Measurements from ENCODE around the gene DNAH10.

The DNAH10 gene

DNA sequence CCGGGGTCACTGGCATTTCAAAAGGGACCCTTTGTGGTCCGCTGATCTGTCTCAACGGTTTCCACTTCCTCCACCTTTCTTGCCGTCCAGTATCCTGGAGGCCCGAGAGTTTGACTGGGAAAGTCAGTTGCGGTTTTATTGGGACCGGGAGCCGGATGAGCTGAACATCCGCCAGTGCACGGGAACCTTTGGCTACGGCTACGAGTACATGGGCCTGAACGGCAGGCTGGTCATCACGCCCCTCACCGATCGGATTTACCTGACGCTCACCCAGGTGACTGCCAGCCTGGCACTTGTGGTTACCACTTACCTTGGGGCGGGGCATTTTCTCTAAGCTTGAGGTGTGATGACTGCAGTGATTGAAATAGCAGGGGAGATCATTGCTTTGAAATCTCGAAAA lies 83.8 kb downstream of the DNAH10 start:
- DNase-seq = no peak

DNA sequence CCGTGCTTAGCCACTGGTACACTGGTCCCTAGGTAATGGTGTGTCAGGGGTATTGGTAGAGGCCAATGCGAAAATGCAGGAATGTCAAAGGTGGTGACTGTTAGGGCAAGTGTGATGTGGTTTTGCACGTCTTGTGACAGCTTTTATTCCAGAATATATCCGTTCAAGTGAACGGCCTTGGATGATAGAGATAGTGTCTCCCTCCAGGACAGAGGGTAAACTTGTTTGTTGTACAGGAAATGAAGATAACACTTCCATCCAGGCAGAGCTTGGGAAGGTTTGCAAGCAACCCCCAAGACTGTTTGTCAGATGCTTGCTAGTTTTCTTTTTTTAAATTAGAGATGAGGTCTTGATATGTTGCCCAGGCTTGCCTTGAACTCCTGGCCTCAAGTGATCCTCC lies 84.2 kb downstream of the DNAH10 start:
- DNase-seq = no peak

DNA sequence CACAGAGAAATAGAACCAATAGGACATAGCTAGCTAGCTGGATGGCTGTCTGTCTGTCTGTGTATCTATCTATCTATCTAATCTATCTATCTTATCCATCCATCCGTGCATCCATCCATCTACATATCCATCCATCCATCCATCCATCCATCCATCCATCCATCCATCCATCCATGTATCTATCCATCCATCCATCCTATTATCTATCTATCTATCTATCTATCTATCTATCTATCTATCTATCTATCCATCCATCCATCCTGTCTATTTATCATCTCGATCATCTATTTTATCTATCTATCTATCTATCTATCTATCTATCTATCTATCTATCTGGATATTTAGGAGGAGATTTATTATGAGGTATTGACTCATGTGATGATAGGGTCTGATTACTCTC lies 84.9 kb downstream of the DNAH10 start:
- DNase-seq = no peak

DNA sequence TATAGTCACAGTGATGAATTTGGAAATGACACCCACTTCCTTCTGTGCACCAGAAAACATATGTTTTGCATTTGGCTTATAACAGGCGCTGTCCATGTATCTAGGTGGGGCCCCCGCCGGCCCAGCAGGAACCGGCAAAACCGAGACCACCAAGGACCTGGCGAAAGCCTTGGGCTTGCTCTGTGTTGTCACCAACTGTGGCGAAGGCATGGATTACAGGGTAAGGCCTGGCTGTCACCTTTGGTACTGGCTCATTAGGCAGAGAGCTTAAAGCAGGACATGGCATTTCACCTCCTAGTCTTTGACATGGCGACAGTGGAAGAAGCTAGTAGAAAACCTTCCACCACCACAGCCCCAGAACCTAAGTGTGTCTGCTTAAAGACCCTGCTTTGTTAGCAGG lies 85.8 kb downstream of the DNAH10 start:
- no peak for DNase-seq

DNA sequence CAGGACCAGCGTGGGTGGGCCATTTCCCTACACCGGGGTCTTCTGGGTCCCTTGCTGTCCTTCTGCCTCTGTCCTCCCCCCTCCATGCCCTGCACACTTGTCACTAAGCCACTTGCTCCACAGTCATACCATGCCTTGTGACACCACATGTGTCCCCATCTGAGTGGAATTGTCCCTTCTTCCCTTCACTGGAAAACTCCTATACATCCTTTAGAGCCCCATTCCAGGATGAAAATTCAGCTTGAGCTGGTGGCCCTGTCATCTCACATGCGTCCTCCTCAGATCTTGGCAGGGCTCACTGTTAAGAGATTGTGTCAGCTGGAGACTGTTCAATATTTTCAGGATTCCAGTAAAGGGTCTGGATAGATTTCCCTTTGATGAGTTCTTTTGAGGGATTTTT lies 87.4 kb downstream of the DNAH10 start:
- no peak for DNase-seq

DNA sequence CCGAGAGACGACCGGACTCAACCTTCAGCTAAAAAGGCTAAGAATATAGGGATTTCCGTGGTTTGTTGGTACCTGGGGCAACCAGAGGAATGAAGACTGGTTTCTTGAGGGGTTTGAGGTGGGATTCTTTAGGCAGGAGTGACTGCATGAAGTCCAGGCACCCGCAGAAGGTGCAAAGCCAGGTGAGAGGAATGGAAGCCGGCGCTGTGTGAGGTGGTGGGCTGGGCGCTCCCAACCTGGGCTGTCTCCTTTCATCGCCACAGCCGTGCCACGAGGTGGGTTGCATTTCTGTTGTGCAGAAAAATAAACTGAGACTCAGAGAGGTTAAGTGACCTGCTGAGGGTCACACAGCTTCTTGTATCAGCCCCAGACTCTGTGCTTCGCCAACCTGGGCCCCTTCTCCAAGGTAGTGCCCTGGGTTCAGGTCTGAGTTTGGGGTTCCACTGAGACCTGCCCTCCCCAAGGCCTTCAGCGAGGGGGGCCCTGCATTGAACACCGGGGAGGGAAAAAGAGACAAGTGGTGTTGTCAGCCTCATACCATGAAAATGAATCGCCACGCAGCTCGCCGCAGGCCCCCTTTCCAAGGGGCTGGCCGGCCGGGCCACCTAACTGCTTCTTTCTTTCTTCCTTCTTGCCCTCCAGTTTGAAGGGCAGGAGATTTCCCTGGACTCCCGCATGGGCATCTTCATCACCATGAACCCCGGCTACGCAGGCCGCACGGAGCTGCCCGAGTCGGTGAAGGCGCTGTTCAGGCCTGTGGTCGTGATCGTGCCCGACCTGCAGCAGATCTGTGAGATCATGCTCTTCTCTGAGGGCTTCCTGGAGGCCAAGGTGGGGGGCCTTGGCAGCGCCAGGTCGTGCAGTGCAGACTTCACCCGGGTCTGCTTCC lies 88.4 kb downstream of the DNAH10 start:
- no peak for DNase-seq

DNA sequence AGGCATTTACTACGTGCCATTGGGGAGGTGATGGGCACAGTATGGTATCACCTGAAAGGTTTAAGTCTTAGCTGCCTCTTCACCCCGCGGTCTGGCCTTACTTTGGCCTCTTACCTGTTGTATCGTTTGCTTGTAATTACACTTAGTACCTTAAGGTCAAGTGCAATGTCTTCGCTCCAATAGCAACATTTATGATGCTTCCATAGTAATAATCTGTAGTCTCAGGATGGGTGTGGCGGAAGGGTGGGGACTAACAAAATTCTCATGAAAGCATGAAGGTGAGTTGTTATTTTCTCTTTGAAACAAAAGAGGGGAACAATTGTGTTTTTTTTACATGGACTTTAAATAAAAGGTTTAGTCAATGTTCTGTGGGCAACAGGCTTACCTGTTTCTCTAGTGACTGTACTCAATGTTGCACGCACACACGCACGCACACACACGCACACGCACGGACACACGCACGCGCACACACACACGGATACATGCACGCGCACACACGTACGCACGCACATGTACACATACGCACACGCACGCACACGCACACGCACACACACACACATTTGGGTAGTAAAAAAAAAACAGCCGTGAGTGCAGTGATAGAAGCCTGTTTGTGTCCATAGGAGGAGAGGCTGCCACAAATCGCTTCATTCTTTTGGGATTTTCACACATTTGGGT lies 91.4 kb downstream of the DNAH10 start:
- no peak for DNase-seq

DNA sequence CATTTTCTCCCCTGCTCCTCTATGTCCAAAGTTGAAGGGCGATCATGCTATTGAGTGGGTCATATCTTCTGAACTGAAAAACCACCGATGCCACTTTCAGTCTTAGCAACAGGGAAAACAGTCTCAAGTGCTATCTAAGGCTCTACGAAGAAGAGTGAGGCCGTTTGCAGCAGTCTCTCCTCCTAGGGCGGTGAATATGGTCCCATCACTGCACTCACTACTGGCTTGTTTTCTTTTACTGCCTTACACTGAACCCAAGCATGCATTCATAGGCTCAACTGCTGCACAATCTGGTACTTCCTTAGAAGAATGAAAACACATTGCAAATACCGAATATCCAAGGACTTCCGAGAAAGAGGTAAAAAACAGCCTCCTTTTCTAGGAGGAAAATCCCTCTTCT lies 92.1 kb downstream of the DNAH10 start:
- DNase-seq = no peak

DNA sequence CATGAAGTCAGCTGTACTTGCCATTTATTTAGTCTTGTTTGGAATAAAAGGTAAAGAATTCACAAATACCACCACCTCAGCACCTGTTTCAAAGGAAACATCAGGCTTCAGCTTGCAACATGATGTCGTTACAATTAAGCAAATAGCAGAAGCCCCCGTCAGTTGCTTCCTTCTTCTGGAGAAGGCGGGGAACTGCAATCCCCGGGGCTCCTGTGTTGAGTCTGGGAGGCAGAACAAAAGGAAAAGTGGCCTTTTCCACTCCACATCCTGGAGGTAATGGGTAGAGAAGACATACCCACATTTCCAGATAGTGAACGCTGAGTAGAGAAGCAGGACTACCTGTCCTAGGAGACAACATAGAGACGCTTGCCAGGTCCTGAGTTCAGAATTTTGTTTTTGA lies 92.8 kb downstream of the DNAH10 start:
- no peak for DNase-seq

DNA sequence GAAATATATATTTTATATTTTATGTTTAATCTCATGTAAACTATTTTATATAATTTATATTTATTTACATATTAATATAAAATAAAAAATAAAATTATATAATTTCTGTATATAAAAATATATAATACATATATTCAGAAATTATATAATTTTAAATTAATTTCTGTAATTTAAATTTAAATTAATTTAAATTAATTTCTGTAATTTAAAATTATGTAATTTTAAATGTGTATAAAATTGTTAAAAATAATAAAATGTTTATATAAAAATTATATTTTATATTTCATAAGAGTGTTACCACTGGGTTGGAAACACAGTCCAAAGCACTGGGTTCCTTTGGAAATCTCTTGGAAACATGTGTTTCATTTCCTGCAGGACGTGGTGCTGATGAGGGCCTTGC lies 94.6 kb downstream of the DNAH10 start:
- DNase-seq = no peak

DNA sequence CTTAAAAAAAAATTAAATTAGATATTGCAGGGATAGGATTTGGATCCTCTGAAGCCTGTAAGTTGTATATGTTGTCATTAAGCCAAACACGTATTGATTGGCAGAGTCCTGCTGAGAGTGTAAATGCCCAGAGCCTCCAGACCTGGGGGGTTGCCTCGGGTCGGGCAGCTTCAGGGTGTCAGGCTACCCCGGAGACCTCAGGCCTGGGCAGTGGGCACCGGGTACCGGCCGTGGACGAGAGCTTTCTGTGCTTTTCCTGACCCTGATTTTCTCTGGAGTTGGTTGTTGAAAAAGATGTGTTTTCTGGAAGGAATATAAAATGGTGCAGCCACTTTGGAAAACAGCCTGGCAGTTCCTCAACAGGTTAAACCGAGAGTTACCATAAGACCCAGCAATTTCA lies 96.1 kb downstream of the DNAH10 start:
- DNase-seq = no peak

DNA sequence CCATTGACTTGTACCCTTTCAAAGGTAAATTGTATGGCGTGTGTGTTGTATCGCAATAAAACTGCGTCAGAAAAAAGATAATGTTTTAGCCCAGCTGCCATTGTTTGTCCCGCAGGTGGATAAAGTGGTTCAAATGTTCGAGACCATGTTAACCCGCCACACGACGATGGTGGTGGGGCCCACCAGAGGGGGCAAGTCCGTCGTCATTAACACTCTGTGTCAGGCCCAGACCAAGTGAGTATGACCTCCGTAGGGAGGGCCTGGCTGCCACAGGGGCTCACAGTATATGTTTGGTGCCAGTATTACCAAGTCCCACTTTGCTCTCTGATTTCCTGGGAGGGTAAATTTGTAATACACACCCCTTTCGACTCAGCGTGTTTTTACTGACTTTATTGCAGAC lies 96.9 kb downstream of the DNAH10 start:
- no peak for DNase-seq

DNA sequence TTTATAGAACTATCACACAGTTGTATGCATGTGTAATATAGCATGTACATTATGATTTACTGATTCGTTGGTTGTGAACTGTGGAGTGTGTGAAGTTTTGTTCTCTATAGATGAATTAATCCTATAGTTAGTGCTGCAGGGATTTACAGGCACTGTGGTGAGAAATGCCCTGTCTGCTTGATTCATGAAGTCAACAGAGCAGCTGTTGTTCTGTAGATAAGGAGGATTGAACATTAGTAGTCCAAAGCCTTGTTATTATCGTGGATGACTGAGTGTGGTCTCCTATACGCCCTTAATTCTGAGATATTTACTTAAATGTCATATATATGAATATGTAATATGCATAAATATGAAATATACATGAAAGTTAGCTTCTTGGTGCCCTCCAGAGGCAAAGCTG lies 98.3 kb downstream of the DNAH10 start:
- DNase-seq = no peak

DNA sequence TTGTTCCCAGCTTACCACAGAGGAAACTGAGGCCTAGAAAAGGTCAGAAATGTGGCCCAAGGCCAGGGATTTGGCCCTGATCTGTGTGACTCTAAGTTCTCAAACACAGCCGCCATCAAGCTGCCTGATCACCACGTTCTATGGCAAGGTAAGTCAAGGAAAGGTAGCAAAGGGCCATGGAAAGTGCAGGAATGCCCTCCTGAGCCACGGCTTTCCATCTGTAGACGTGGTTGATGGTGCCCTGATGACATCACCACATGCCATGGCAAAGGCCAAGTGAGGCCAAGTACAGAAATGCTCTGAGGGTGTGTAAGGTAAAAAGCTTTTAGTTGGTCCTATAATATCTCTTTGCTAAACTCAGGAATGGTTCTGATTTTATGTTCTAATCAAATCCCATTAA lies 99.3 kb downstream of the DNAH10 start:
- no peak for DNase-seq

DNA sequence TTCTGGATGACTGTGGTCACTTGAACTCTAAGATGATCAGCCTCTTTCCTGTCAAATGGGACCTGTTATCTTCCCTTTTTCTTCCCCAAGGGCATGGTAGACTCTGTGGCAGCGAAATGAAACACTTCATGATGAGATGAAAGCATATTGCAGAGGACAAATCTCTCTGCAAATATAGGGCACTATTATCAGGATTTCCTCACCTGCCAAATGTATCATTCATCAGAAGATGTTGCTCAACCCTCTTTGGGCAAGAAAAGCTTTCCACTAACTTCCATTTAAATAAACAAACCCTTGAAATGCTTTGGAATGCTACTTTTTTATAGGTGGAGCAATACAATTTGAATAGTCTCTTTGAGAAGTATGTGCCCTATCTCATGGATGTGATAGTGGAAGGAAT lies 105.0 kb downstream of the DNAH10 start:
- no peak for DNase-seq

DNA sequence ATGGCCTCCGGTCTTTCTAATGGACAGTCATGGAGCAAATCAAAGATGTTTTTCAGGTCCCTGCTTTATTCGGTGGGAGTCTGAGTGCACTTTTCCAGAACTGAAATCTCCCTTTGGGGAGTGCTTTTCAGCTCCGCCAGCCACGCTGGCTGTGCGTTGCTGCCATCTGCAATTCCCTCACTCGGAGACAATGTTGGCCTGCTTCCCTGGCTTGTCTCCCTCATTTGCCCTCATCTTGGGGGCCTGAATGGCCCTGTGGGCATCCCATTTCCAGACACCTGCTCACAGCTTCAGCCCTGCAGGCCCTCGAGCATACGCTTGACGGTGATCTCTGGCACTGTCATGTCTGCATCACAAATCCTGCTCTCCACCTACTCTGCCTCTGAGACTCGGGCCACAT lies 106.7 kb downstream of the DNAH10 start:
- DNase-seq = no peak

DNA sequence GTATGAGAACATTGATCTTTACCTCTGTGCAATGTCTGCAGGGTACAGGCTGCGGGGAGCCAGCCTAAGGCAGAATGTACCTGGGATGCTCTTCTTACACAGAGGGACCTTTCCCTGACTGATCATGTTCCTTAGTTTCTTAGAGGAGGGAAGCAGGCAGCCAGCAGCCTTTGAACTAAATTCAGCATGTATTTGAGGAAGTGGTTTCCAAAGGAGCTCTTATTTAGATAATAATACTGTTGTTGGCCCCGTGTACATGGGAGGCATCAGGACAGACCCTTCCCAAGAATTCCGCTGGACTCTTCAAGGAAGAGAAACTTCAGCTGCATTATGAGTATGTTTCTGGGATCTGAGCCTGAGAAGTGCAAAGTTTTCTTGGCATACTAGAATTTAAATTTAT lies 111.7 kb downstream of the DNAH10 start:
- no peak for DNase-seq

DNA sequence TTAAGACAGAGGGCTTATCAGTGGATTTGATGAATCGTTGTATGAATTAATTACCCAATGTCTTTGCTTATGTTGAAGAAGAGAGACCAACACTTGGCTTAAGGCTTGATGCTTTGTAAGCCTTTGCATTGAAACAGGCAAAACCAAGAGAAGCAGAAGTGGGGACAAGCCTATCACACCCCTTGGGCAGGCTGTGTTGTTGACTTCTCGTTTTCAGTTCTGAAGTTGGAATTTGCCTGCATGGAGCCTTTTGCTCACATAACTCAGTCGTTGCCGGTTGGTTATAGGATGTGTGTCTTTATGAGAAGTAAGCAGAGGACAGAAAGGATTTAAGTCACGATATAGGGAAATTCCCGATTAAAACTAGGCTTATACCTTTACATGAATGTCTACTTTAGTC lies 115.9 kb downstream of the DNAH10 start:
- no peak for DNase-seq

DNA sequence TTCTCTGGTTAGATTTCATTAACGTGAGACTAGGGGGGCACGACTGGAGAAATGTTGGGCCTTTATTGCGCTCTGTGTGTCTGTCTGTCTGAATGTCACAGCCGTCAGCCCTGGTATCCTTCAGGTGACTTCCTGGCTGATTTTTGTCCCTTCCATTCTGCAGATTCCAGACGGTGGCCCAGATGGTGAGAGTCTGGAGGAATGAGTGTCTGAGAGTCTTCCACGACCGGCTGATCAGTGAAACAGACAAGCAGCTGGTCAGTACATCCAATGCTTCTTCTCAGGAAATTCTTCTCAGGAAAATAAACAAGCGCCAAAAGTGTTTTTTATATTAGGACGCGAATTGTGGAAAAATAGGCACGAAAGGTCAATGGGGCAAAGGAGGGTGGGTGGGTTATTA lies 117.0 kb downstream of the DNAH10 start:
- no peak for DNase-seq

DNA sequence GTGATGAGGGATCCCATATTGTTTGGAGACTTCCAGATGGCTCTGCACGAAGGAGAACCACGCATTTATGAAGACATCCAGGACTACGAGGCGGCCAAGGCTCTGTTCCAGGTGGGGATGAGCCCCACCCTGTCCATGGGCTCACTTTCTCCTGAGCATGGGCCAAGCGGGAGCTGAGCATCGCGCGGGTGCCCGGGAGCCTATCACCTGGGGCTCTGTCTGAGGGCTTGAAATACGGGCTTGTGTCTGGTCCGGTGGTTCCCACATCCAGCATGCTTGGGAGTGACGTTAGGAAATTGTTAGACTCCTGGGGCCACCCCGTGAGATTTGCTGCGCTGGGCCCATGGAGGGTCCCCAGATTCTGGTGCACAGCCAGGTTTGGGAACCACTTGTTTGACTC lies 117.6 kb downstream of the DNAH10 start:
- DNase-seq = no peak

DNA sequence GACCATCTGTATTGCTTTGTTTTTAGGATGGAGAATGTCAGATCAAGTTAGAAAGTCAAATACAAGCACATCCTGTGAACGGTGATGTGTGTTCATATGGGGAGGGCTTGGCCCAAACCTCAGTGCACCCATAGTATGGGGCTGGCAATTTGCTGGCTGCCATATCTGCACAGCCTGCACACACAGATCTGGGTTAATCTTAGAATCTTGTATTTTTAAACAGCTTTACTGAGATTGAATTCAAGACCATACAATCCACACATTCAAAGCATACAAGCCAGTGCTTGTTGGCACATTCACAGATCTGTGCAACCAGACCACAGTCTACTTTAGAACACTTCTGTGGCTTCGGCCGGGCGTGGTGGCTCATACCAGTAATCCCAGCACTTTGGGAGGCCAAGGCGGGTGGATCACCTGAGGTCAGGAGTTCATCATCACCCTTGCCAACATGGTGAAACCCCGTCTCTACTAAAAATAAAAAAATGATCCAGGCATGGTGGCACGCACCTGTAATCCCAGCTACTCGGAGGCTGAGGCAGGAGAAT lies 120.1 kb downstream of the DNAH10 start:
- DNase-seq = no peak

DNA sequence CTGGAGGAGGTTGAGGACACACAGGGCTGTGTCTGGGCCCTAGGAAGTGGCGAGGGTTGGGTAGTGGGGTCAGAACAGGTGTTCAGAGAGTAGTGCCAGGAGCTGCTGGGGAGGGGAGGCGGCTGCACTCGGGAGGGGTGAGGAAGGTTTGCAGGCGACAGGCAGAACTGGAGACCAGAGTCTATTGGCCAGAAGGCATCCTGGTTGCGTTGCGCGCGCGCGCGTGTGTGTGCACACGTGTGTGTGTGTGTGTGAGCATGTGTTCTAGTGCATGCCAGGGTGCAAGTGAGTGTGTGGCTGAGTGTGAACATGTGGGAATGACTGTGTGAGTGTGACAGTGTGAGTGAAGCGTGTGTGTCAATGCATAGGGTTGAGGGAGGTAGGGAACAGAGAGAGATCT lies 124.2 kb downstream of the DNAH10 start:
- no peak for DNase-seq

DNA sequence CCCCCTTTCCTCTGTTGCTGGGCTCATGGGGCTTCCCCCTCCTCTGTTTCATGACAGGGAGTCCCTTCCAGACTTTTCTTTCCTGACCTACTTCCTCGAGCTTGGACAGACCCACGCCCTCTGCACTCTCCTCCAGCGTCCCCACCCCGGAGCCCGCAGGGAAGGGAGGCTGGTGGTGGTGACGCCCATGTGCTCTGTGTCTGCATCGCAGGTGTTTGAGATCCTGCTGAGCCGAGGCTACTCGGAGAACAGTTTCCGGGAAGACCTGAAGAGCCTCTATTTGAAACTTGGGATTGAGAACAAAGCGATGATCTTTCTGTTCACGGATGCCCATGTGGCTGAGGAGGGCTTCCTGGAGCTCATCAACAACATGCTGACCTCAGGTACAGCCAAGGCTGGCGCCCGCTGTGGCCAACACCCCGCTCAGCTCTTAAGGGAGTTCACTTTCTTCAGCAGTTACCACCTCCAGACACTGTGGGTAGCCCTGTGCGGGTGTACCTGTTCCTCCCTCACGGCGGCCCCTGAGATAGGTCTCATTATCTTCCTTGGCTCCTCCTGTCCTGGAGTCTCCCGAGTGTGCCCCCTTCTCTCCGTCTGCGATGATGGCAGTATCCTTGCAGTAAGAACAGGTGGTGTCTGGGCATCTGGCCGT lies 125.0 kb downstream of the DNAH10 start:
- no peak for DNase-seq

DNA sequence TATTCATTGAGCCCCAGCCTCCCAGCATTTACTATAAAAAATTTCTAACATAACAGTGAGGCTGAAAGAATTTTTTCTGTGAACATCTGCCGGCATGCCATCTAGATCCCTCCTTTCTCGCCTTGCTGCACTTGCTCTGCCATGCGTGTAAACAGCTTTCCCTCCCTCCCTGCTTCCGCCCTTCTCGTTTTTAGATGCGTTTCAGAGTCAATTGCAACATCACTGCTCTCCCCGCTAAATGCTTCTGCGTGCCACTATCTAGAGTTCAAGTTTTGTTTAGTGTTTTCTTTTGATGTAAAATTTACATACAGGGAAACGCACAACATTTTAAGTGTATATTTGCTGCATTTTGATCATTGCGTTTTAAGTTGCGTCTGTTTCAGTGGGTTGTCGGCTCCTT lies 126.9 kb downstream of the DNAH10 start:
- DNase-seq = no peak
